Activated T-cell treated with anti-CD3 and anti-CD28 coated beads for 48 hours (primary cell): Measurements from ENCODE around the gene SMR3B.

Experiments
- DNase-seq: peaks from one replicate; pipeline ENCODE4 v3.0.0-alpha.2; 2020; ENCODE audit warnings: low read depth

The SMR3B gene

GRCh38 chr4:70382691-70383181 is at the start of gene SMR3B:
Gene SMR3B, plus strand, starts transcription at chr4:70383131. Its CDS starts 1,380 bp downstream, at chr4:70384511.
- no peak for DNase-seq

- DNase-seq: no peak
These were observed 48.2 kb upstream of the SMR3B start, which contains the start of gene CABS1 for GRCh38 chr4:70334681-70335080. Gene CABS1, plus strand, starts transcription at chr4:70334981. Its CDS starts 59 bp downstream, at chr4:70335040.

- DNase-seq: no peak
These were observed 46.9 kb upstream of the SMR3B start for GRCh38 chr4:70336043-70336442.

- DNase-seq: no peak
These were observed 45.0 kb upstream of the SMR3B start for GRCh38 chr4:70337886-70338420.

- DNase-seq: no peak
These were observed 26.7 kb upstream of the SMR3B start for GRCh38 chr4:70356185-70356584.

GRCh38 chr4:70359115-70359661 is 23.7 kb upstream of the SMR3B start:
- DNase-seq: no peak

GRCh38 chr4:70360460-70360859 is 22.5 kb upstream of the SMR3B start, which contains the start of gene SMR3A:
Gene SMR3A, plus strand, starts transcription at chr4:70360760. Its CDS starts 1,356 bp downstream, at chr4:70362116.
- DNase-seq: no peak

- DNase-seq: no peak
These were observed 18.9 kb upstream of the SMR3B start for GRCh38 chr4:70364002-70364401.

- DNase-seq: no peak
These were observed 17.5 kb upstream of the SMR3B start for GRCh38 chr4:70365479-70365878.

GRCh38 chr4:70367813-70368212 is 15.1 kb upstream of the SMR3B start:
- DNase-seq: no peak

- DNase-seq: no peak
These were observed 10.9 kb upstream of the SMR3B start for GRCh38 chr4:70371987-70372386.

- DNase-seq: no peak
These were observed 10.2 kb upstream of the SMR3B start for GRCh38 chr4:70372760-70373159.

GRCh38 chr4:70380578-70380977 is 2.4 kb upstream of the SMR3B start:
- DNase-seq: no peak

GRCh38 chr4:70392057-70392776 is 9.3 kb downstream of the SMR3B start:
- no peak for DNase-seq

GRCh38 chr4:70397580-70397979 is 14.6 kb downstream of the SMR3B start, which contains the start of gene OPRPN:
Gene OPRPN, plus strand, starts transcription at chr4:70397940. Its CDS starts 1,346 bp downstream, at chr4:70399286.
- no peak for DNase-seq

- no peak for DNase-seq
These were observed 16.4 kb downstream of the SMR3B start for GRCh38 chr4:70399319-70399718.

- DNase-seq: no peak
These were observed 19.8 kb downstream of the SMR3B start for GRCh38 chr4:70402762-70403161.

- no peak for DNase-seq
These were observed 22.8 kb downstream of the SMR3B start for GRCh38 chr4:70405765-70406164.

- no peak for DNase-seq
These were observed 42.4 kb downstream of the SMR3B start for GRCh38 chr4:70425306-70425705.

- DNase-seq: no peak
These were observed 43.9 kb downstream of the SMR3B start for GRCh38 chr4:70426789-70427188.

GRCh38 chr4:70437197-70437596 is 54.3 kb downstream of the SMR3B start:
- DNase-seq: no peak
